IMR-90 (cell line): ENCODE data around the gene SLC9A3. TPM values are rescaled to one million over a fixed set of nuclear protein-coding genes. Genes with fewer than 3 reads are reported as not detected.

Experiments used
- ATAC-seq: fragments of 200-7000 bp; cut with Tn5 transposase; 2 replicates; pipeline ENCODE4 v1.9.1; 2020; ENCODE audit warnings: low read depth, mild to moderate bottlenecking, moderate library complexity
- BruUV-seq: library from RNA; stranded (reverse); fragments of 400-500 nt; replicated peaks from 2 replicates; lab custom pipeline; 2021; lab: Mats Ljungman, UMichigan
- CTCF ChIA-PET: fragments of 300-600 bp; formaldehyde crosslinking; extraction: SDS; loops from one replicate; lab custom pipeline; 2021; ENCODE audit warnings: antibody characterized with exemption; lab: Yijun Ruan, JAX
- POLR2A ChIA-PET: fragments of 300-600 bp; sonication (Branson Sonifier 250); formaldehyde crosslinking; loops from one replicate; lab custom pipeline; 2022; ENCODE audit warnings: antibody characterized with exemption; ENCODE audit not compliant: unreplicated experiment; lab: Charles Lee
- DNase-seq: peaks from one replicate; pipeline ENCODE4 v3.0.0; 2013
- H2AFZ ChIP-seq: replicated peaks from 2 replicates; pipeline ENCODE3; 2013; ENCODE audit warnings: low read length, mild to moderate bottlenecking; ENCODE audit not compliant: poor library complexity
- H2AK5ac ChIP-seq: 2 replicates; pipeline ENCODE4 v1.6.1; 2013; ENCODE audit warnings: low read depth, low read length, inconsistent platforms
- H2AK9ac ChIP-seq: replicated peaks from 2 replicates; pipeline ENCODE3; 2013; ENCODE audit warnings: mild to moderate bottlenecking, low read depth, low read length, moderate library complexity; ENCODE audit not compliant: poor library complexity
- H2BK120ac ChIP-seq: 2 replicates; pipeline ENCODE4 v1.6.1; 2013; ENCODE audit warnings: low read depth, low read length, inconsistent platforms
- H2BK15ac ChIP-seq: 3 replicates; pipeline ENCODE4 v1.6.1; 2013; ENCODE audit warnings: low read depth, low read length, inconsistent platforms
- H2BK20ac ChIP-seq: 2 replicates; pipeline ENCODE4 v1.6.1; 2013; ENCODE audit warnings: low read depth, mild to moderate bottlenecking, inconsistent platforms, low read length, moderate library complexity
- H2BK5ac ChIP-seq: 2 replicates; pipeline ENCODE4 v1.6.1; 2013; ENCODE audit warnings: mild to moderate bottlenecking, low read depth, low read length, inconsistent platforms; ENCODE audit not compliant: poor library complexity, severe bottlenecking
- H3K14ac ChIP-seq: replicated peaks from 2 replicates; pipeline ENCODE4 v1.6.1; 2013; ENCODE audit warnings: low read depth, low read length, inconsistent platforms
- H3K18ac ChIP-seq: 2 replicates; pipeline ENCODE4 v1.6.1; 2013; ENCODE audit warnings: low read depth, low read length, control low read depth
- H3K23ac ChIP-seq: 2 replicates; pipeline ENCODE4 v1.6.1; 2013; ENCODE audit warnings: low read depth, low read length, inconsistent platforms
- H3K27ac ChIP-seq: 2 replicates; pipeline ENCODE4 v1.5.1; 2013; ENCODE audit warnings: mild to moderate bottlenecking, control low read depth, low read length; ENCODE audit not compliant: insufficient read depth
- H3K27me3 ChIP-seq: 2 replicates; pipeline ENCODE4 v1.6.1; 2013; ENCODE audit warnings: low read length; ENCODE audit not compliant: control insufficient read depth, insufficient read depth
- H3K36me3 ChIP-seq: 2 replicates; pipeline ENCODE4 v1.6.1; 2013; ENCODE audit warnings: low read length, mixed read lengths; ENCODE audit not compliant: control insufficient read depth, insufficient read depth
- H3K4ac ChIP-seq: 2 replicates; pipeline ENCODE4 v1.6.1; 2013; ENCODE audit warnings: low read depth, low read length, inconsistent platforms
- H3K4me1 ChIP-seq: 2 replicates; pipeline ENCODE4 v1.6.1; 2013; ENCODE audit warnings: low read length, mixed read lengths; ENCODE audit not compliant: control insufficient read depth, insufficient read depth
- H3K4me2 ChIP-seq: 2 replicates; pipeline ENCODE4 v1.6.1; 2013; ENCODE audit warnings: low read depth, mild to moderate bottlenecking, control low read depth, low read length, moderate library complexity
- H3K4me3 ChIP-seq: 2 replicates; pipeline ENCODE4 v1.5.1; 2013; ENCODE audit warnings: low read depth, mild to moderate bottlenecking, control low read depth, low read length, moderate library complexity; ENCODE audit not compliant: insufficient read depth
- H3K56ac ChIP-seq: 2 replicates; pipeline ENCODE4 v1.6.1; 2013; ENCODE audit warnings: low read length, inconsistent platforms; ENCODE audit not compliant: insufficient read depth; ENCODE audit errors: extremely low read depth
- H3K79me1 ChIP-seq, 2 experiments: 2 replicates each; pipeline ENCODE4 v1.6.1; 2013; ENCODE audit warnings: low read length in 2 of 2, inconsistent platforms in 1 of 2, low read depth in 1 of 2
- H3K9ac ChIP-seq: 2 replicates; pipeline ENCODE4 v1.6.1; 2013; ENCODE audit warnings: low read depth, low read length, control low read depth
- H3K9me1 ChIP-seq: 2 replicates; pipeline ENCODE4 v1.6.1; 2013; ENCODE audit warnings: low read length, inconsistent platforms; ENCODE audit not compliant: insufficient read depth
- H3K9me3 ChIP-seq: 2 replicates; pipeline ENCODE4 v1.6.1; 2013; ENCODE audit warnings: low read length; ENCODE audit not compliant: control insufficient read depth, insufficient read depth
- H4K20me1 ChIP-seq: 2 replicates; pipeline ENCODE4 v1.6.1; 2013; ENCODE audit warnings: low read length, inconsistent platforms; ENCODE audit not compliant: insufficient read depth
- H4K5ac ChIP-seq: 2 replicates; pipeline ENCODE4 v1.6.1; 2013; ENCODE audit warnings: mild to moderate bottlenecking, low read depth, low read length, control low read depth
- H4K8ac ChIP-seq, 2 experiments: 2 replicates each; pipeline ENCODE4 v1.6.1; 2013; ENCODE audit warnings: low read depth in 2 of 2, low read length in 2 of 2, control low read depth in 1 of 2, inconsistent platforms in 1 of 2
- H4K91ac ChIP-seq: 2 replicates; pipeline ENCODE4 v1.6.1; 2013; ENCODE audit warnings: low read depth, low read length, inconsistent platforms; ENCODE audit not compliant: insufficient read depth
- CTCF ChIP-seq: conservative IDR thresholded peaks from 2 replicates; pipeline ENCODE4 v1.5.1; 2012; ENCODE audit warnings: mild to moderate bottlenecking, low read depth, low read length, improper control_type of control experiment
- FOS ChIP-seq: fragments of 150-350 bp; IDR thresholded peaks from 2 replicates; pipeline ENCODE4 v1.6.1; 2016; ENCODE audit warnings: low read depth, low read length
- NFE2L2 ChIP-seq: fragments of 150-350 bp; IDR thresholded peaks from 2 replicates; pipeline ENCODE4 v1.6.1; 2016; ENCODE audit warnings: low read depth, mild to moderate bottlenecking, low read length
- RCOR1 ChIP-seq: IDR thresholded peaks from 2 replicates; pipeline ENCODE4 v1.6.1; 2012; ENCODE audit warnings: mild to moderate bottlenecking, low read length, improper control_type of control experiment; ENCODE audit not compliant: insufficient replicate concordance
- WGBS, 2 experiments: methylation state at CpG; one replicate each; pipeline versions ENCODE4 v1.1.5 to v1.1.7; 2013; ENCODE audit warnings: missing lambda C conversion rate in 2 of 2; ENCODE audit not compliant: insufficient read length in 1 of 2; ENCODE audit errors: extremely low coverage in 2 of 2; 5-methylcytosine and 5-hydroxymethylcytosine counted together
- dilution Hi-C: fragments of 300-500 bp; cut with HindIII; formaldehyde crosslinking; loops from one replicate; pipeline ENCODE4 v1.14.3; 2018; ENCODE audit warnings: low sequenced_read_pairs; ENCODE audit not compliant: unreplicated experiment
- in situ Hi-C: fragments of 300-500 bp; cut with MboI; formaldehyde crosslinking; loops from 3 replicates; pipeline ENCODE4 v1.14.3; 2019; ENCODE audit warnings: low sequenced_read_pairs, inconsistent platforms, mixed read lengths
- intact Hi-C: fragments of 100-400 bp; cut with micrococcal nuclease; formaldehyde crosslinking; loops from 2 replicates; pipeline ENCODE4 v1.10.0; 2022
- polyA plus RNA-seq, 3 experiments: library from polyadenylated mRNA; depleted of rRNA; stranded (reverse); fragments of >200 nt; gene quantifications; 2 replicates each; pipeline ENCODE4 v1.2.3, GENCODE V29; 2012; ENCODE audit warnings: low replicate concordance in 1 of 3
- total RNA-seq: library from RNA; depleted of rRNA; stranded (reverse); fragments of >200 nt; gene quantifications from 2 replicates; pipeline ENCODE4 v1.2.3, GENCODE V29; 2012

Gene SLC9A3
- total and polyA plus RNA-seq, 2 of the 4 experiments (the other 2 are of a cell fraction) = 0.72 to 1.5 TPM

DNA sequence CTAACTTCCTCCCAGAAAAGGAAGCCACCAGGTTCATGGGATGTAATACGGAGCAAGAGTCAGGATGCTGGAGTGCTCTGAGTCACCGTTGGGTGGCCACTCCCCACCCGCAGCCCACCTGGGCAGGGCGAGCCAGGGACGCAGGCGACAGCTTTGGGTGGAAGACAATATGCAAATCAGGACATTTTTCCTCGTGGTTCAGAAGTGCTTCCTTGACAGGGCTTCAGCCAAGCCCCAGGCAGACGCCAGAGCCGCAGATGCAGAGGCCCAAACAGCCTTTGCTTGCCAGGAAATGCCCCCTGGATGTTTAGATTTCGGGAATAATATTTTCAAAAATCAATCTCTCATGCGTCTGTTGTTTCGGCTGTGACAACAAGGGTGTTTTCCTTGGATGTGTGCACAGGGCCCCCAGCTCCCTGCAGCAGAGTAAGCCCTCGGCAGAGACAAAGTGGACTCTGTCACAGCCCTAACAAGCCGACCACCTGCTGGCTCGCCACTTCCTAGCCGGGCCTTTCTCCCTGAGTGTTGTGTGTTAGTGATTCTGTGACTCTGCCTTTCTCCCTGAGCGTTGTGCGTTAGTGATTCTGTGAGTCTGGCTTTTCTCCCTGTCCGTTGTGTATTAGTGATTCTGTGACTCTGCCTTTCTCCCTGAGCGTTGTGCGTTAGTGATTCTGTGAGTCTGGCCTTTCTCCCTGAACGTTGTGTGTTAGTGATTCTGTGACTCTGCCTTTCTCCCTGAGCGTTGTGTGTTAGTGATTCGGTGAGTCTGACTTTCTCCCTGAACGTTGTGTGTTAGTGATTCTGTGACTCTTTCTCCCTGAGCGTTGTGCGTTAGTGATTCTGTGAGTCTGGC is 11.8 kb upstream of the SLC9A3 start:
- no peak overlapping the region for H3K27ac ChIP-seq
- H3K4ac ChIP-seq = no peak overlapping the region
- no peak overlapping the region for H3K9ac ChIP-seq
- H2BK120ac ChIP-seq = no peak overlapping the region
- H4K91ac ChIP-seq = no peak overlapping the region
- H4K5ac ChIP-seq = no peak overlapping the region
- no peak overlapping the region for H3K56ac ChIP-seq
- no peak overlapping the region for H2AK9ac ChIP-seq
- no peaks in the 10 kb centered on the region for H3K9me3 ChIP-seq
- no peak overlapping the region for H4K8ac ChIP-seq
- TF ChIP-seq NFE2L2 (no peak), RCOR1 (no peak), CTCF (no peak), FOS (no peak)
- H3K23ac ChIP-seq = no peak overlapping the region
- no peaks in the 10 kb centered on the region for H3K36me3 ChIP-seq
- ChIA-PET POLR2A (no interaction called here), CTCF (no interaction called here)
- H3K18ac ChIP-seq = no peak overlapping the region
- no peaks in the 10 kb centered on the region for H4K20me1 ChIP-seq
- no peak overlapping the region for H2BK20ac ChIP-seq
- no peak overlapping the region for H2AK5ac ChIP-seq
- no peak overlapping the region for H3K4me2 ChIP-seq
- intact Hi-C loops = no loop called here
- H3K14ac ChIP-seq = no peak overlapping the region
- H3K9me1 ChIP-seq = no peaks in the 10 kb centered on the region
- WGBS, 2 experiments = 26% methylated on average over 5 of the region's 27 CpGs; no CpG with 5 or more reads in 1 of the 2 experiments
- in situ Hi-C loops = no loop called here
- dilution Hi-C loops = no loop called here
- ATAC-seq (no peak), DNase-seq (no peak)
- no peaks in the 10 kb centered on the region; the same call in 1 of the 2 replicates for H3K4me1 ChIP-seq
- H3K27me3 ChIP-seq = peaks cover 70% of the 10 kb centered on the region
- no peak overlapping the region for H3K4me3 ChIP-seq
- H2BK5ac ChIP-seq = no peak overlapping the region
- no peak overlapping the region for H2BK15ac ChIP-seq
- H3K79me1 ChIP-seq = no peaks in the 10 kb centered on the region
- no TSS peak for BruUV-seq
- H2AFZ ChIP-seq = peak overlapping the region; percentile 61
